A549 (cell line): ENCODE results near the gene PCBP3. TPM values are rescaled to one million over a fixed set of nuclear protein-coding genes. Genes with fewer than 3 reads are reported as not detected.

ENCODE experiments used
- ATAC-seq, 2 experiments: fragments of 200-7000 bp in 1 of 2; fragments of >200 bp in 1 of 2; cut with Nextera tagmentation in 1 of 2; cut with Tn5 transposase in 1 of 2; 3 replicates each; pipeline versions ENCODE4 v1.8.0 to v1.9.1; 2018 to 2020; ENCODE audit warnings: mild to moderate bottlenecking in 1 of 2, moderate library complexity in 1 of 2
- CTCF ChIA-PET: fragments of 300-600 bp; sonication (Branson Sonifier 250); formaldehyde crosslinking; extraction: SDS; loops from one replicate; lab custom pipeline; 2021; ENCODE audit warnings: antibody characterized with exemption, inconsistent platforms; lab: Yijun Ruan, JAX
- POLR2A ChIA-PET: fragments of 350-600 bp; formaldehyde crosslinking; extraction: SDS; loops from one replicate; lab custom pipeline; 2021; ENCODE audit warnings: antibody characterized with exemption, inconsistent platforms; lab: Yijun Ruan, JAX
- DNase-seq, 2 experiments: peaks; one replicate each; pipeline versions ENCODE4 v3.0.0 to v3.0.0-alpha.2; 2011 to 2016; ENCODE audit warnings: low read depth in 1 of 2, low spot score in 1 of 2
- FAIRE-seq: peaks from 2 replicates; lab custom pipeline; 2011; peaks lifted over from hg19 to GRCh38; lab: Jason Lieb, UNC
- H3K27ac ChIP-seq, 2 experiments: fragments of >200 bp; sonication (Bioruptor Twin); formaldehyde crosslinking; 3 replicates each; pipeline ENCODE4 v1.5.1; 2016 to 2017
- H3K4me1 ChIP-seq: fragments of >200 bp; sonication (Bioruptor Twin); formaldehyde crosslinking; 3 replicates; pipeline ENCODE4 v1.6.1; 2016
- H3K4me2 ChIP-seq: fragments of >200 bp; sonication (Bioruptor Twin); formaldehyde crosslinking; 3 replicates; pipeline ENCODE4 v1.6.1; 2016
- H3K4me3 ChIP-seq: fragments of >200 bp; sonication (Bioruptor Twin); formaldehyde crosslinking; 3 replicates; pipeline ENCODE4 v1.5.1; 2016
- H3K9me3 ChIP-seq: fragments of >200 bp; sonication (Bioruptor Twin); formaldehyde crosslinking; 3 replicates; pipeline ENCODE4 v1.6.1; 2016
- CBX2 ChIP-seq: fragments of 200-600 bp; sonication (generic); IDR thresholded peaks from 2 replicates; pipeline ENCODE4 v1.6.1; 2016; ENCODE audit warnings: low read depth, mild to moderate bottlenecking, borderline replicate concordance
- EHF ChIP-seq: fragments of 250-450 bp; sonication (Bioruptor Pico); IDR thresholded peaks from 2 replicates; pipeline ENCODE4 v1.5.0; 2020; ENCODE audit warnings: mild to moderate bottlenecking
- EP300 ChIP-seq, 2 experiments: fragments of >200 bp; sonication (Bioruptor Twin); formaldehyde crosslinking; IDR thresholded peaks; 2 replicates in 1 of 2; 3 replicates in 1 of 2; pipeline ENCODE4 v1.6.1; 2016 to 2017
- ESRRA ChIP-seq: fragments of 150-350 bp; IDR thresholded peaks from 2 replicates; pipeline ENCODE4 v1.6.1; 2014; ENCODE audit warnings: mild to moderate bottlenecking, low read length, borderline replicate concordance
- FOSB ChIP-seq: fragments of 250-450 bp; sonication (Bioruptor Pico); IDR thresholded peaks from 2 replicates; pipeline ENCODE4 v1.5.0; 2020; ENCODE audit warnings: mild to moderate bottlenecking, moderate library complexity
- FOXS1 ChIP-seq: fragments of 250-450 bp; sonication (Bioruptor Pico); IDR thresholded peaks from 2 replicates; pipeline ENCODE4 v1.5.0; 2020; ENCODE audit warnings: mild to moderate bottlenecking, moderate library complexity
- HDAC2 ChIP-seq: fragments of 200-600 bp; sonication (generic); IDR thresholded peaks from 2 replicates; pipeline ENCODE4 v1.6.1; 2016
- HEYL ChIP-seq: fragments of 250-450 bp; sonication (Bioruptor Pico); IDR thresholded peaks from 2 replicates; pipeline ENCODE4 v1.8.0; 2021; ENCODE audit warnings: mild to moderate bottlenecking, moderate library complexity
- HOXB5 ChIP-seq: fragments of 250-450 bp; sonication (Bioruptor Pico); IDR thresholded peaks from 2 replicates; pipeline ENCODE4 v1.5.0; 2020; ENCODE audit warnings: mild to moderate bottlenecking, moderate library complexity
- JUNB ChIP-seq: fragments of >200 bp; sonication (Bioruptor Twin); formaldehyde crosslinking; IDR thresholded peaks from 2 replicates; pipeline ENCODE4 v1.6.1; 2016
- KDM5A ChIP-seq: fragments of 200-600 bp; sonication (generic); IDR thresholded peaks from 2 replicates; pipeline ENCODE4 v1.6.1; 2016; ENCODE audit warnings: antibody characterized with exemption, mild to moderate bottlenecking
- NR3C1 ChIP-seq: fragments of >200 bp; sonication (Bioruptor Twin); formaldehyde crosslinking; IDR thresholded peaks from 3 replicates; pipeline ENCODE4 v1.6.1; 2017
- POLR2A ChIP-seq: IDR thresholded peaks from 2 replicates; pipeline ENCODE4 v1.6.1; 2012; ENCODE audit warnings: mild to moderate bottlenecking, low read length
- RFX5 ChIP-seq: fragments of 450-650 bp; IDR thresholded peaks from 2 replicates; pipeline ENCODE4 v1.7.1; 2014; ENCODE audit warnings: antibody characterized with exemption, mild to moderate bottlenecking, moderate library complexity
- RNF2 ChIP-seq: fragments of 200-600 bp; sonication (generic); IDR thresholded peaks from 2 replicates; pipeline ENCODE4 v1.6.1; 2016; ENCODE audit warnings: low read depth, mild to moderate bottlenecking, antibody characterized with exemption, moderate library complexity, borderline replicate concordance
- TP53 ChIP-seq: fragments of 250-450 bp; sonication (Bioruptor Pico); IDR thresholded peaks from 2 replicates; pipeline ENCODE4 v1.5.0; 2021; ENCODE audit warnings: mild to moderate bottlenecking, moderate library complexity
- ZFP36 ChIP-seq: fragments of 450-650 bp; IDR thresholded peaks from 2 replicates; pipeline ENCODE4 v1.6.1; 2014; ENCODE audit warnings: borderline replicate concordance; ENCODE audit not compliant: partially characterized antibody
- ZSCAN20 ChIP-seq: fragments of 250-450 bp; sonication (Bioruptor Pico); IDR thresholded peaks from 2 replicates; pipeline ENCODE4 v1.8.0; 2022; ENCODE audit warnings: mild to moderate bottlenecking, moderate library complexity
- WGBS: methylation state at CpG from one replicate; pipeline ENCODE4 v1.1.6; 2017; ENCODE audit errors: missing lambda C conversion rate; 5-methylcytosine and 5-hydroxymethylcytosine counted together
- polyA plus RNA-seq, 4 experiments: library from polyadenylated mRNA; depleted of rRNA in 3 of 4; stranded (reverse); fragments of >200 nt; fragmentation: RNase III in 1 of 4; extraction: RNeasy Plus Mini Kit Qiagen cat#74134 plus additional on column Dnase treatment in 1 of 4; gene quantifications; 2 replicates in 3 of 4; 3 replicates in 1 of 4; pipeline ENCODE4 v1.2.3, GENCODE V29; 2011 to 2017
- TF ChIP-seq, protein P1 (sequence below): fragments of >200 bp; sonication (Bioruptor Twin); formaldehyde crosslinking; IDR thresholded peaks from 3 replicates; pipeline ENCODE4 v1.6.1; 2016
- TF ChIP-seq, protein P2 (sequence below): fragments of 200-600 bp; sonication (generic); IDR thresholded peaks from 2 replicates; pipeline ENCODE4 v1.6.1; 2016; ENCODE audit warnings: antibody characterized with exemption, mild to moderate bottlenecking, moderate library complexity
- TF ChIP-seq, protein P3 (sequence below): fragments of 250-450 bp; sonication (Bioruptor Pico); IDR thresholded peaks from 2 replicates; pipeline ENCODE4 v1.5.0; 2021; ENCODE audit warnings: mild to moderate bottlenecking, moderate library complexity, borderline replicate concordance
- TF ChIP-seq, protein P4 (sequence below): fragments of 450-650 bp; IDR thresholded peaks from 2 replicates; pipeline ENCODE4 v1.6.1; 2014; ENCODE audit warnings: antibody characterized with exemption

PCBP3 gene
- polyA plus RNA-seq, 2 of the 4 experiments (the other 2 are of a cell fraction), result 0.30 to 0.34 TPM

DNA sequence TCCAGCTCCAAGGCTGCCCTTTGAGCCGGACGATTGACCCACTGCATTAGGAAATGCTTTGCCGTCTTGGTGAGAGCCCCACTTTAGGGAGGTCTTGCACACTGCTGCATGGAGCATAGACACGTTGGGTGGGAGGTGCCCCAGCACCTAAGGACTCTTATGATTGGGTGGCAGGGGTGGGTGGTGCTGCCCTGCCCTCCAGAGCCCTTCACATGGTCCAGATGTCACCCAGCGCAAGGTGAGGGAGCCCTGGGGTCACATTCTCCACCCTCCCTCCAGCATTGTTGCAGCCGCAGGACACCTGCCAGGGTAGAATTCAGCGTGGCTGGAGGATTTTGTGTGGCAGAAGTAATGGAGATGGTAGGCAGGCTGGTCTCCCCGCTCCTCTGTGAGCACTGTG is 200.7 kb downstream of the PCBP3 start:
- Histone ChIP-seq H3K4me3 (no peak overlapping the region), H3K4me1 (no peaks in the 10 kb centered on the region), H3K9me3 (peaks cover 15% of the 10 kb centered on the region)
- CTCF ChIA-PET, result no interaction called here
- TF ChIP-seq CBX2 (no peak), EHF (CRISPR knock-in tag) (no peak), POLR2A (no peak), FOXS1 (CRISPR knock-in tag) (no peak), KDM5A (no peak), RFX5 (no peak), HDAC2 (no peak), NR3C1 (no peak), TP53 (no peak)
- TF ChIP-seq, protein P1, sequence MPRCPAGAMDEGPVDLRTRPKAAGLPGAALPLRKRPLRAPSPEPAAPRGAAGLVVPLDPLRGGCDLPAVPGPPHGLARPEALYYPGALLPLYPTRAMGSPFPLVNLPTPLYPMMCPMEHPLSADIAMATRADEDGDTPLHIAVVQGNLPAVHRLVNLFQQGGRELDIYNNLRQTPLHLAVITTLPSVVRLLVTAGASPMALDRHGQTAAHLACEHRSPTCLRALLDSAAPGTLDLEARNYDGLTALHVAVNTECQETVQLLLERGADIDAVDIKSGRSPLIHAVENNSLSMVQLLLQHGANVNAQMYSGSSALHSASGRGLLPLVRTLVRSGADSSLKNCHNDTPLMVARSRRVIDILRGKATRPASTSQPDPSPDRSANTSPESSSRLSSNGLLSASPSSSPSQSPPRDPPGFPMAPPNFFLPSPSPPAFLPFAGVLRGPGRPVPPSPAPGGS, result no peak
- TF ChIP-seq, protein P2, sequence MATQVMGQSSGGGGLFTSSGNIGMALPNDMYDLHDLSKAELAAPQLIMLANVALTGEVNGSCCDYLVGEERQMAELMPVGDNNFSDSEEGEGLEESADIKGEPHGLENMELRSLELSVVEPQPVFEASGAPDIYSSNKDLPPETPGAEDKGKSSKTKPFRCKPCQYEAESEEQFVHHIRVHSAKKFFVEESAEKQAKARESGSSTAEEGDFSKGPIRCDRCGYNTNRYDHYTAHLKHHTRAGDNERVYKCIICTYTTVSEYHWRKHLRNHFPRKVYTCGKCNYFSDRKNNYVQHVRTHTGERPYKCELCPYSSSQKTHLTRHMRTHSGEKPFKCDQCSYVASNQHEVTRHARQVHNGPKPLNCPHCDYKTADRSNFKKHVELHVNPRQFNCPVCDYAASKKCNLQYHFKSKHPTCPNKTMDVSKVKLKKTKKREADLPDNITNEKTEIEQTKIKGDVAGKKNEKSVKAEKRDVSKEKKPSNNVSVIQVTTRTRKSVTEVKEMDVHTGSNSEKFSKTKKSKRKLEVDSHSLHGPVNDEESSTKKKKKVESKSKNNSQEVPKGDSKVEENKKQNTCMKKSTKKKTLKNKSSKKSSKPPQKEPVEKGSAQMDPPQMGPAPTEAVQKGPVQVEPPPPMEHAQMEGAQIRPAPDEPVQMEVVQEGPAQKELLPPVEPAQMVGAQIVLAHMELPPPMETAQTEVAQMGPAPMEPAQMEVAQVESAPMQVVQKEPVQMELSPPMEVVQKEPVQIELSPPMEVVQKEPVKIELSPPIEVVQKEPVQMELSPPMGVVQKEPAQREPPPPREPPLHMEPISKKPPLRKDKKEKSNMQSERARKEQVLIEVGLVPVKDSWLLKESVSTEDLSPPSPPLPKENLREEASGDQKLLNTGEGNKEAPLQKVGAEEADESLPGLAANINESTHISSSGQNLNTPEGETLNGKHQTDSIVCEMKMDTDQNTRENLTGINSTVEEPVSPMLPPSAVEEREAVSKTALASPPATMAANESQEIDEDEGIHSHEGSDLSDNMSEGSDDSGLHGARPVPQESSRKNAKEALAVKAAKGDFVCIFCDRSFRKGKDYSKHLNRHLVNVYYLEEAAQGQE, result no peak
- TF ChIP-seq, protein P3, sequence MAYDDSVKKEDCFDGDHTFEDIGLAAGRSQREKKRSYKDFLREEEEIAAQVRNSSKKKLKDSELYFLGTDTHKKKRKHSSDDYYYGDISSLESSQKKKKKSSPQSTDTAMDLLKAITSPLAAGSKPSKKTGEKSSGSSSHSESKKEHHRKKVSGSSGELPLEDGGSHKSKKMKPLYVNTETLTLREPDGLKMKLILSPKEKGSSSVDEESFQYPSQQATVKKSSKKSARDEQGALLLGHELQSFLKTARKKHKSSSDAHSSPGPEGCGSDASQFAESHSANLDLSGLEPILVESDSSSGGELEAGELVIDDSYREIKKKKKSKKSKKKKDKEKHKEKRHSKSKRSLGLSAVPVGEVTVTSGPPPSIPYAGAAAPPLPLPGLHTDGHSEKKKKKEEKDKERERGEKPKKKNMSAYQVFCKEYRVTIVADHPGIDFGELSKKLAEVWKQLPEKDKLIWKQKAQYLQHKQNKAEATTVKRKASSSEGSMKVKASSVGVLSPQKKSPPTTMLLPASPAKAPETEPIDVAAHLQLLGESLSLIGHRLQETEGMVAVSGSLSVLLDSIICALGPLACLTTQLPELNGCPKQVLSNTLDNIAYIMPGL (CRISPR knock-in tag), result no peak
- TF ChIP-seq, all 56 proteins: peak for 0
- Histone ChIP-seq H3K27ac (no peak overlapping the region), H3K4me2 (no peak overlapping the region)
- DNase-seq (no peak), ATAC-seq (no peak), FAIRE-seq (no peak)
- POLR2A ChIA-PET, result no interaction called here
- WGBS, result 14% methylated on average over 2 of the region's 8 CpGs

DNA sequence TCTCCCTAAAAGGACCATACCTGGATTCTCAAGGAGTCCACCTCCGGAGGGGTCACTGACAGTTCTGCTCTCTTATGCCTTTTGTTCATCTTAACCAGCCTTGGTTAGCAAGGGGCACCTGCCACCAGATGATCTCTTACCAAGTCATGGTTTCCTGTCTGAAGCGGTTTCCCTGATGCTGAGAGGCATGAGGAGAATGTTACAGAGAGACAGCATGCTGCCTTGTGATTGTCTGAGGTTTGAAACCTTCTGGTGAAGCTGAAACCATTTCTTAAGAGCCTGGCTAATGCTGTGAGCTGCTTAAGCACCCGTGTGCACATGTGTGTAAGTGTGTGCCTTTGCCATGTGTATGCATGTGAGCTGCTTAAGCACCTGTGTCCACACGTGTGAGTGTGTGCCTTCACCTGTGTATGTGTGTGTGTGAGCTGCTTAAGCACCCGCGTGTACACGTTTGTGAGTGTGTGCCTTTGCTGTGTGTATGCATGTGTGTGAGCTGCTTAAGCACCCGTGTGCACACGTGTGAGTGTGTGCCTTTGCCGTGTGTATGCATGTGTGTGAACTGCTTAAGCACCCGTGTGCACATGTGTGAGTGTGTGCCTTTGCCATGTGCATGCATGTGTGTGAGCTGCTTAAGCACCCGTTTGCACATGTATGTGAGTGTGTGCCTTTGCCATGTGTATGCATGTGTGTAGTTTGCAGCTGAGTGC is 201.7 kb downstream of the PCBP3 start:
- Histone ChIP-seq H3K4me2 (no peak overlapping the region), H3K4me1 (no peaks in the 10 kb centered on the region), H3K9me3 (peaks cover 15% of the 10 kb centered on the region), H3K27ac (no peak overlapping the region)
- CTCF ChIA-PET, result interaction anchor here (1.2 to 1.3 kb wide), 2 partner anchors 12 to 708 kb away, joined by 3 read pairs; no protein-coding TSS in a partner anchor
- no peak for ATAC-seq
- TF ChIP-seq, protein P4, sequence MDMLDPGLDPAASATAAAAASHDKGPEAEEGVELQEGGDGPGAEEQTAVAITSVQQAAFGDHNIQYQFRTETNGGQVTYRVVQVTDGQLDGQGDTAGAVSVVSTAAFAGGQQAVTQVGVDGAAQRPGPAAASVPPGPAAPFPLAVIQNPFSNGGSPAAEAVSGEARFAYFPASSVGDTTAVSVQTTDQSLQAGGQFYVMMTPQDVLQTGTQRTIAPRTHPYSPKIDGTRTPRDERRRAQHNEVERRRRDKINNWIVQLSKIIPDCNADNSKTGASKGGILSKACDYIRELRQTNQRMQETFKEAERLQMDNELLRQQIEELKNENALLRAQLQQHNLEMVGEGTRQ, result no peak
- TF ChIP-seq FOXS1 (CRISPR knock-in tag) (no peak), JUNB (no peak), FOSB (CRISPR knock-in tag) (no peak), RNF2 (no peak), HEYL (no peak), ESRRA (no peak), ZFP36 (no peak), EP300 (IDR thresholded peaks at IDR 0.05) (no peak), HOXB5 (no peak), ZSCAN20 (CRISPR knock-in tag) (no peak)
- TF ChIP-seq, all 56 proteins: peak for 0
- POLR2A ChIA-PET, result no interaction called here
- no peak for FAIRE-seq
- WGBS, result 29% methylated on average over 11 of the region's 12 CpGs
- no peak overlapping the region for H3K4me3 ChIP-seq
- DNase-seq, result no peak
